DND-41 (cell line): ENCODE measurements around the gene GPR156.

Source experiments
- CTCF ChIP-seq: IDR thresholded peaks from 2 replicates; pipeline ENCODE4 v1.5.1; 2012; ENCODE audit warnings: borderline replicate concordance, low read length, moderate library complexity, mild to moderate bottlenecking; ENCODE audit not compliant: poor library complexity, severe bottlenecking; ENCODE audit errors: extremely low read depth
- EZH2 ChIP-seq: IDR thresholded peaks from 3 replicates; pipeline ENCODE4 v1.6.1; 2012; ENCODE audit warnings: borderline replicate concordance, low read depth, mild to moderate bottlenecking, moderate library complexity, low read length, inconsistent platforms; ENCODE audit not compliant: severe bottlenecking

- TF ChIP-seq CTCF, result no peak
- no peak for TF ChIP-seq EZH2
These were observed 121.2 kb downstream of the GPR156 start for GRCh38 chr3:120163816-120164215.
